ENCODE measurements around the gene AUTS2. TPM values are rescaled to one million over a fixed set of nuclear protein-coding genes. Genes with fewer than 3 reads are reported as not detected.

Gene AUTS2
- total RNA-seq, 1 experiment from 2014 or later = 256 TPM

GRCh38 chr7:69911337-69911736, 313.1 kb downstream of the AUTS2 start:
- no peak overlapping the region for H4K8ac ChIP-seq (replicated peaks; ENCODE audit: insufficient read length, low read depth, low read length)
- no peak overlapping the region for H3K4me2 ChIP-seq (ENCODE audit: insufficient read depth, insufficient read length, low read length)
- no peak overlapping the region for H2AFZ ChIP-seq (ENCODE audit: low read length)
- no CpG with 5 or more reads among the region's 8 CpGs for WGBS (ENCODE audit: extremely low coverage, insufficient read length, low lambda C conversion rate)
- Mint-ChIP-seq H3K4me3 (no peak overlapping the region), H3K27ac (no peak overlapping the region), H3K27me3 (ENCODE audit: low read depth) (no peaks in the 10 kb centered on the region; the same call in 1 of the 2 replicates), H3K4me1 (peaks cover 5 to 8% of the 10 kb centered on the region in 2 experiments; a peak in 3 of 4 replicates), H3K36me3 (ENCODE audit: insufficient read depth in 1 of 3, low read depth in 3 of 3) (peaks cover 0 to 11% (median 0%) of the 10 kb centered on the region in 3 experiments; a peak in 1 of 7 replicates), H3K9me3 (peaks cover 4% of the 10 kb centered on the region in 2 experiments; a peak in 4 of 5 replicates)
- no peaks in the 10 kb centered on the region for H3K23me2 ChIP-seq (ENCODE audit: insufficient read length, low read depth, low read length, poor library complexity, severe bottlenecking)
- no peak overlapping the region for H2AK5ac ChIP-seq (ENCODE audit: insufficient read length, low read length)
- no peak for DNase-seq
- H2BK5ac ChIP-seq (ENCODE audit: insufficient read length, low read length) = no peak overlapping the region
- H2BK20ac ChIP-seq (ENCODE audit: low read depth, low read length, poor library complexity, severe bottlenecking) = no peak overlapping the region
- no peak overlapping the region for H3K18ac ChIP-seq (ENCODE audit: insufficient read length, low read depth, low read length)
- no peaks in the 10 kb centered on the region for H3K27me3 ChIP-seq (ENCODE audit: insufficient read depth, low read length)
- H3K27ac ChIP-seq (ENCODE audit: insufficient read length, low read depth, low read length) = no peak overlapping the region
- no peak overlapping the region for H3K56ac ChIP-seq (ENCODE audit: insufficient read length, low read depth, low read length)
- H3K9me3 ChIP-seq (ENCODE audit: control insufficient read depth, low read depth, low read length) = no peaks in the 10 kb centered on the region
- H3K14ac ChIP-seq (ENCODE audit: insufficient read depth, low read length) = no peak overlapping the region
- H4K5ac ChIP-seq (ENCODE audit: insufficient read length, low read depth, low read length) = no peak overlapping the region
- no peak overlapping the region for H2BK120ac ChIP-seq (ENCODE audit: low read depth, low read length, poor library complexity, severe bottlenecking)
- no peaks in the 10 kb centered on the region for H4K20me1 ChIP-seq (ENCODE audit: control insufficient read depth, insufficient read depth, insufficient read length)
- H2BK12ac ChIP-seq (ENCODE audit: insufficient read length, low read depth, low read length) = no peak overlapping the region
- no peaks in the 10 kb centered on the region for H3K79me2 ChIP-seq (ENCODE audit: insufficient read depth, low read length)
- TF ChIP-seq CTCF (conservative IDR thresholded peaks at IDR 0.05) = no peak
- no peak overlapping the region for H3T11ph ChIP-seq (ENCODE audit: low read length)
- H3K4me1 ChIP-seq (ENCODE audit: insufficient read depth, low read length) = no peaks in the 10 kb centered on the region; the same call in 1 of the 2 replicates
- H3K4ac ChIP-seq (ENCODE audit: low read depth, low read length) = no peak overlapping the region
- H3K9ac ChIP-seq (ENCODE audit: extremely low read depth, insufficient read length, low read length) = no peak overlapping the region
- H3K79me1 ChIP-seq (ENCODE audit: insufficient read depth, low read depth, low read length, poor library complexity, severe bottlenecking) = no peaks in the 10 kb centered on the region
- no peak overlapping the region for H2BK15ac ChIP-seq (ENCODE audit: low read depth, low read length)
- H3K23ac ChIP-seq (ENCODE audit: insufficient read length, low read depth, low read length) = no peak overlapping the region
- H4K91ac ChIP-seq (ENCODE audit: insufficient read length, low read depth, low read length) = no peak overlapping the region

Measured in H9 (cell line).